Measurements from ENCODE around the gene PROC.
"Not testable (repeated sequence)": the region's sequence is repeated elsewhere in the genome, so short reads cannot be mapped to it uniquely, and the experiment has no call there.

PROC gene

DNA sequence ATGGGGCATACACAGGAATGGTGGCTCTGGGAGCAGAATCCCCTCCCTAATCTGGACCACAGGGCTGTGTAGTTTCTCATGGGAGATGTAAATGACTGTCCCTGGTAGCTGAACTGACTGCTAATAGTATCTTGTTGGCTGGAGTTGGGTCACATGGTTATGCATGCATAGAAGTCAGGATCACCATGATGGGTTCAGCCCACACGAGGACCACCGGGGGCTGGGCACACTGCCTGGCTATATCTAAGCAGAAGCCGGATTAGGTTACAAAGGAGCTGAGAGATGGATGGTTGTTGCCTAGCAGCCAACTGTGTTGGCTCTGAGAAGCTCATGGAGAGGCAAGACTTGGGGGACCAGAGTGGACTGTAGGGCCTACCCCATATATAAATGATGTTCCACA is 23.7 kb upstream of the PROC start:
- no peak for DNase-seq (ENCODE audit: low read depth)

DNA sequence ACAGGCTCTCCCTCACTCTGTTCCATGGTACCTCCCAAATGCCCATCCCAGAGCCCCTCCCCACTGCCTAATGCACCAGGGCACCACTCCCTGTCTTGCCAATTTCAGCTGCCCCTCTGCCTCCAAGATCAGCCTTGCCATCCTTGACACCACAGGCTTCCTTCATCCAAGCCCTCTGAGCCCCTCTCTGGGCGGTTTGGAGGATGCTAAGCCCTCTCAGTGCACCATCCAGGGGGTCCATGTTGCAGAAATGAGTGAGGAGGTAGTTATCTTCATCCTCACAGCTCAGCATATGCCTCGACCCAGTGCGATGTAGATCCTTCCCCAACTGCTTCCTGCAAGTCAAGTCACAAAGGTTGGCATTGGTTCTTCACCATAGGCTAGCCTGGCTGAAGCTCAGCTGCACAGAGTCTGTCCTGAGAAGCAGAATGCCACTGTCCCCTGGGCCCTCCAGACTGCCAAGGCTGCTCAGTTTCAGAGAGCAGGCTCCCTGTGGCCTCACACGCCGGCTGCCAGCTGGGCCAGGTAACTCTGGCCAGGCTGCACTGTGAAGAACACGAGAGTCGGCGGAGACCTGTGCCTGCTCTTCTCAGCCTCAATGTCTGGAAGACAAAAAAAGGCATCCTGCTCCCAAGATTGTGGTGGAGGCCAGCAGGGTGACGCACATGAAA is 20.5 kb upstream of the PROC start:
- DNase-seq (ENCODE audit: low read depth), result no peak

DNA sequence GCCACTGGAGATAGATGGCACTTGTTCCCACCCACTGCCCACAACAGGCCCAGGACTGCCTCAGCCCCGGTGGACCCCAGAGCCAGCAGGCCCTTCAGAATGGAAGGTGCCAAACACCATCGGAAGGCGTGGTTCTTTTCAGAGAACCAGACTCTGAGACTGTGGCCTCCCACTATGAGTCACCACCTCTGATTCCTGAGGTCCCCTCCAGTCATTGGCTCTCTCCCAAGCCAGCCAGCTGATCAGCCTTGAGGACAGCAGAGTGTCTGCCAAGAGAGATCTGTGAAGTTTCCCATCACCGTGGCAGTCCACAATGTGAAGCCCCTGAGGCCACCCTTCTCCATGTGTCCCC is 20.0 kb upstream of the PROC start:
- peak; percentile 81 for DNase-seq (ENCODE audit: low read depth)

DNA sequence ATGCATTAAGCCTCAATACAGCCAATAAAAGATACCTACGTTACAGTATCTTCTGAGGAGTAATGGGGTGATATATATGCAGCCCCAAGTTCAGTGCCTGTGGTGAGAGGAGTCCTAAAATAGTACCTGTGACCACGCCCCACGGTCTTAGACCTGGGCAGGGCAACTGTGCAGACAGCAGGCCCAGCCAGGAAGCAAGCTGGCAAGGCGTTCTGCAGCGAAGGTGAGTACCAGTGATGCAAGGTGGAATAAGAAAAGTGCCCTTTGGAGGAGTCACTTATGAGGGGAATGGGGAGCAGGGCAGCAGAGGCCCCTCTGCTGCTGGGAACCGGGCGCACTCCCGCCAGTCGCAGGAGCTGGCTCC is 17.7 kb upstream of the PROC start:
- DNase-seq (ENCODE audit: low read depth), result no peak

DNA sequence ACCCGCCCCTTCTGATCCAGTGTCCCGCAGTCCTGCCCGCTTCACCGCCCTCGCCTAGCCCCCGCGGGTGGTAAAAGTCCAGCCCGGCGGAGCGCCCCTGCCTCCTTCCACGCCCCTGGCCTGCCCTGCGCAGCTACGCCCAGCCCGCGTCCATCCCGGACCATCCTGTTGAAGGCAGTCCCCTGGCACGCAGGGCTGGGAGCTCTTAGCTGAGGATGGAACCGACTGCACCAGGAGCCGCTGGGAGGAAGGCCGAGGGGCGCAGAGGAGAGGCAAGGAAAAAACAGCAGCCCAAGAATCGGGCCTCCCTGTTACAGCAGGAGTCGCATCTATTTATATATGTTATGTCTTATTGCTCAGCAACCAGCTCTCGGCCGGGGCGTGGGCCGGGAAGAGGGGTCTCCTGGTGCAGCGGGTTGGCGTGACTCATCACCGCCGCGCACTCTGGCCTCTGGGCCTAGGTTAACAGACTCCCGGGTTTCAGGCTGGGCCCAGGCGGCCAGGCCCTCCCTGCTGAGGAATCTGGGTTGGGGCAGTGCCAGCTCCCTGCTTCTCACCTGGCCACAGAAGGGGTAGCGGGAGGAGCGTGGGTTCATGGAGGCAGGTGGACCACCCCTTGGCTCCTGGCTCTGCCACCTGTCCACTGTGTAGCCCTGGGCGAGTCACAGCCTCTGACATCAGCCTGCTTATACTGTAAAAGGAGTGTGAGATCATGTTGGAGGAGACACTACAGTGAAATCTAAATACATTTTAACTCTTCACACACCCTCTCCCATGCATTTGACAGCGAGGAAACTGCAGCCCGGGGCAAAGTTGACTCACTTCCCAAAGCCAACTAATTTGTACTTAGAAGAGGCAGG is 17.1 kb upstream of the PROC start:
- DNase-seq (ENCODE audit: low read depth), result no peak

DNA sequence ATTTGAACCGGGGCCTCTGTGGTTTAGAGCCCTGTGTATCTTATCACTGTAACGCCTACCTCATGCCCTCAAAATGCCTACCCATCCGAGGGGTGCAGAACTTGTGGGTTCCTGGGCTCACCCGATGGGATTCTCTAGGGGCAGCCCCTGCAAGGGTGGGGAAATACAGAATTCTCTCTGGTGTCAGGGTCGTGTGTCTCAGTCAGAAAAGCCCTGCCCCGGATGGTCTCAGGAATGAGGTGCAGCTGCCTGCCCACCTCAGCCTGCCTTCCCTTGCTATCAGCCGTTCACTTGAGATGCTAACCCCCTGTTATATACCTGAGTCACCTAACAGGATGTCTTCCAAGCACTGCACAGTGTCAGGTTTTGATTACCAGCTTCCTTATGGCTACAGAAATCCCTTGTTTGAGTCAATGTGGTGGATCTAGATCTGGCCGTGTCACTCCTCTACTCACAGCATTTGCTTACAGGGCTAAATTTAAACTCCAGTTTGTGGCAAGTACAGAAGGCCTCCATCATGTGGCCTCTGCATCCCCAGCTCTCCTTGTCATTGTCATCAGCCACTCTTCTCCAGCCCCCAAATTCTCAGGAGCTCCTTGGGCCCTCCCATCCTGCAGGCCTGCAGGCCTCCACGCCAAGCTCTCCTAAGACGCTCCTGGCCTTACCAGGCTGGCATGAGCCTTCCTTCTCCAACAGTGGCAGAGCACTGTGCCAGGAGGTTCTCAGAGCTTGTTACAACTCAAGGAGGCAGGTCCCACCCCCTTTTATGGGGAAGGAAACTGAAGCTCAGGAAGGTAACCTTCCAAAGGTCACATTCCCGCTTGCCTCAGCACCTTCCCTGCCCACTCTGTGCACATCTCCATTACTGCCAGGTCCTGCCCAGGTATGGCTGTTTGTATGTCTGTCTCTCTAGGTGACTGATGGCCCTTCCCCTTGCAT is 16.2 kb upstream of the PROC start:
- DNase-seq (ENCODE audit: low read depth), result no peak

DNA sequence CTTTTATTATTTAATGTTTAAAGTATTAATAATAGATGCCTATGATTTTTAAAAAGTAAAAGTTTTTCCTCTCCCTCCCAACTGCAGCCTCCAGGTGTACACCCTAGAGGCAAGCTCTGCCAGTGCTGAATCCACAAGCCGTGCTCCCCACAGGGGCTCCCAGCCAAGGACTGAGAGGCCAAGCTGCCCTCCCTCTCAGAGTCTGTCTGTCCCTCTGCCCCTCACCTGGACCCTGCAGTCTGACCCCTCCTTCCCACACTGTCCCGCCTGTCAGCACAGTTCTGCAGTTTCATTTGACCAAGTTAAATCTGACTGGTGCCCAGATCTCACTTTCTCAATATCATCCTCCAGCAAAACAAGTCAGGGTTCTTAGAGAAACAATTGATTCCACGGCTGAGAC is 14.8 kb upstream of the PROC start:
- no peak for DNase-seq (ENCODE audit: low read depth)

DNA sequence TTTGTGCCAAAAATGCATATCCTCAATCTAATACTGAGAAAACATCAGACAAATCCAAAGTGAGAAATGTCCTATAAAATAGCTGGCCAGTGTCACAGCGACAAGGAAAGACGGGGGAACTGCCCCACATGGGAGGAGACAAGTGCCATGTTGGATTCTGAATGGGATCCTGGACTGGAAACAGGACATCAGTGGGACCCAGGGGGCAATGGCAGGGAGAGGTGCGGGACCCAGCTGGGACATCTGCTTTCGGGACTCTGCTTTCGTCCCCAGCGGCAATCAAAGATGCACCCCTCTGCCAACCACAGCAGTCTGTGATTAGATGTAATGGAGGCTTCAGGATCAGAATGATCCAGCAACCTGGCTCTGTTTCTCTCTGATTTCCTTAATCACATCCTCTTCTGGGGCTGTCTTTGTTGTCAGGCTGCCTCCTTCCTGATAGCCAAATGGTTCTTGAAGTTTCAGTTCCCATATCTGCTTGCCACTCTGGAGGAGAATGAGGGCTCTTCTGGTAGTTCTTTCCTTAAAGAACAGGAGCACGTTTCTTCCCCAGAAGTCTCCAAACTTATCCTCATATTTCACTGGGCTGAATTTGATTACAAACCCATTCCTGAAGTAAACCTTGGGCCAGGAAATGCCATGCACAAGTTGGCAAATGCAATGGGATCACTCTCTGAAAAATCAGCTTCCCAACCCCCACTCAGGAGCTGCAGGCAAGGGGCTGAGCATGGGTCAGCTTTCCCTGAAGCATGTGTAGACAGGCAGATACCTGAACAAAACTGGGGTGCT is 13.6 kb upstream of the PROC start:
- no peak for DNase-seq (ENCODE audit: low read depth)

DNA sequence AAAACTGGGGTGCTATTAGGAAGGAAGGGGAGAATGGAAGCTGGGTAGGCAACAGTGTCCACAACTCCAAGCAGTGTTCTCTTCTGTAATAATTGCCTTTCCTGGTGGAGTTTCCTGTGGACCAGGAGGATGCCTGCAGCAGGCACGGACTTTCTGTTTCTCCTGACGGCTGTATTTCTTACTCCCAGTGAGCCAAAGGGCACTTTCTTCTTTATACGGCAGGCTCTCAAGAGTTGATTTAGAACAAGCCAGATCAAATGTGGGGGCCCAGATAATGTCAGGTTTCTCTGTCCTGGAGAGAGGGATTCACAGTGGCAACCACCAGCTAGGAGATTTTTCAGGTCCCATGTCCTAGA is 13.0 kb upstream of the PROC start:
- no peak for DNase-seq (ENCODE audit: low read depth)

DNA sequence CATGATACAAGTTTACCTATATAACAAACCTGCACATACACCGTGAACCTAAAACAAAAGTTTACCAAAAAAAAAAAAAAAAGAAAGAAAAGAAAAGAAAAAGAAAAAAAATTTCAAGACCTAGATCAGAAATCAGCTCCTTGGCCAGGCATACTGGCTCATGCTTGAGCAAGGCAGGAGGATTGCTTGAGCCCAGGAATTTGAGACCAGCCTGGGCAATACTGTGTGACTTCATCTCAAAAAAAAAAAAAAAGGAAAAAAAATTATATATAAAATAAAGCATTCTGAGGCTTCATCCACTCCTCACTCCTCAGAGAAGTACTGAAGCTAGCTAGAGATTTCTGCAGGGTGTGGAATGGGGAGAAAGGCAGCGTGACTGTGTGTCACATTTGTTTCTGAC is 11.8 kb upstream of the PROC start:
- no peak for DNase-seq (ENCODE audit: low read depth)

DNA sequence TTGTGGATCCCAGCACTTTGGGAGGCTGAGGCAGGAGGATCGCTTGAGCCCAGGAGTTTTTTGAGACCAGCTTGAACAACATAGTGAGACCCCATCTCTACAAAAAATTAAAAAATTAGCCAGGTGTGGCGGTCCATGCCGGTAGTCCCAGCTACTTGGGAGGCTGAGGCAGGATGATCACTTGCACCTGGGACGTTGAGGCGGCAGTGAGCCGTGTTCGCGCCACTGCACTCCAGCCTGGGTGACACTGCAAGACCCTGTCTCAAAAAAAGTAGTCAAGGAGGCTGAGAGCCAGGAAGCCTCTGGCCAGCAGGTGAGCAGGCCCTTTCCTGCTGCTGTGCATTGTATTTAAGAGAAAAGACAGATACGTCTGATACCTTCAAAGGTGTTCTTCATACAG is 11.1 kb upstream of the PROC start:
- no peak for DNase-seq (ENCODE audit: low read depth)

DNA sequence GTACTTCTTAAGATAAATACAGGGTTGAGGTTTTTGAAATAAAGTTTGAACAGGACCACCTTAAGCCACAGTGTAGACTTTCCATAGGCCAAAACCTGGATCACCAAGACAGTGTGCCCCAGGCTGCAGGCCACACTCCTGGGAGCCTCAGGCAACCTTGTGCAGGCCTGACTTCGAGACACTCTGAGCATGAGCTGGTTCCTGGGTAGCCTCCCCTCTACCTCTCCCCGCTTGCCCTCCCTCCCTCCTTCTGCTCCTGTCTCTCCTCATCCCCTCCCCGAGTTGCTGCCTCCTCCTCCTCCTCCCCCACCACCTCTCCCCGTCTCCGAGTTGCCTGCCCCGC is 10.6 kb upstream of the PROC start:
- DNase-seq (ENCODE audit: low read depth), result no peak

DNA sequence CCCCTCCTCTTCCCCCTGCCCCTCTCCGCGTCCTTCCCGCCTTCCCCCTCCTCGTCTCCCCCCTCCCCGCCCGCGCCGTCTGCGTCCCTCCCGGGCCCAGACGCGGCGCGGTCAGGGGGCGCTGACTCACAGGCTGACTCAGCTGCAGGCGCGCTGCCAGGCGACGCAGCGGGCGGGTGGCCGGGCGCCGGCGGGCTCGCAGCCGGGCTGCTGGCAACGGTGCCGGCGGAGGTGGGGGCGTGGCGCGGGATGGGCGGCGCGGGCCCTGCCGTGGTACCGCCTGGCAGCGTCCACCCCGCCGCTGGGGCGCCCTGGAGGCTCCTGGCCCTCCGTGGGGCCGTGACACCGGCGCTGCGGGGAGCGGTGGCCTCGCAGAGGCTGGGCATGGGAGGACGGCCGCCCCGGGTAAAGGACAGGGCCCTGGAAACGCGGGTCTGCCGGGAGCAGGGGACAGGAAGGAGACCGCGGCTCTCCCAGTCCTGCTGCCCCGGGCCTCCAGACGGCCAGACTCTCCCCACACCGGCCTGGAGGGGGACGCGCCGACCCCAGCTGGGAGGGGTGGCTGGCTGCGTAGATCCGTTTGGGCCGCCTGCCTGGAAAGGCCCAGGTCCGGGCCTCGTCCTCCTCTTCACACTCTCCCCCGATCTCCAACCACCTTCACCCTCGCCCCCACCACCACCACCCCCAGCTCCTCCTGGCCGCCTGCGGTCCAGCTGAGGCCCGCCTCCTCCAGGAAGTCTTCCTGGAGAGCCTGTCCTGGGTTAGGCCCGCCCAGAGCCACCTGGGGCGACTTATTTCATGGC is 10.0 kb upstream of the PROC start:
- no peak for DNase-seq (ENCODE audit: low read depth)

DNA sequence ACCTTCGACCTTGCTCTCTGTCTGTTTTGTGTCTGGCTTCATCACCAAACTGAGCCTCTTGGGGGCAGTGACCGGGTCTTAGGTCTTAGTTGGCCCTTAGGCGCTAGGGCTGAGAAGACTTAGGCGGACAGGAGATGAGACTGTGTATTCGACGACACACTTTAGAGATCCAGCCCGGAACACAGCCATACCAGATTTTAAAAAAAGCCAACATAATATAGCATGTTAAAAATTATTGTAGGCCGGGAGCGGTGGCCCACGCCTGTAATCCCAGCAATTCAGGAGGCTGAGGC is 9.5 kb upstream of the PROC start:
- DNase-seq (ENCODE audit: low read depth), result no peak

DNA sequence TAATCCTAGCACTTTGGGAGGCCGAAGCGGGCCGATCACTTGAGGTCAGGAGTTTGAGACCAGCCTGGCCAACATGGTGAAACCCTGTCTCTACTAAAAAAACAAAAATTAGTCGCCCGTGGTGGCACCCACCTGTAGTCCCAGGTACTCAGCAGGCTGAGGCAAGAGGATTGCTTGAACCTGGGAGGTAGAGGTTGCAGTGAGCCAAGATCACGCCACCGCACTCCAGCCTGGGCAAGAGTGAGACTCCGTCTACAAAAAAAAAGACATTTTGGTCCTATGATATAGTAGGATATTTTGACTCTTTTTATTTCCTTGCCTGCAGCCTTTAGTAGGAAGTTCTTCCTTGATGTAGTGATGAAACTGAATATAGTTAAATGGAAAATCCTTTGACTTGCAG is 8.5 kb upstream of the PROC start:
- not testable (repeated sequence) for DNase-seq (ENCODE audit: low read depth)

DNA sequence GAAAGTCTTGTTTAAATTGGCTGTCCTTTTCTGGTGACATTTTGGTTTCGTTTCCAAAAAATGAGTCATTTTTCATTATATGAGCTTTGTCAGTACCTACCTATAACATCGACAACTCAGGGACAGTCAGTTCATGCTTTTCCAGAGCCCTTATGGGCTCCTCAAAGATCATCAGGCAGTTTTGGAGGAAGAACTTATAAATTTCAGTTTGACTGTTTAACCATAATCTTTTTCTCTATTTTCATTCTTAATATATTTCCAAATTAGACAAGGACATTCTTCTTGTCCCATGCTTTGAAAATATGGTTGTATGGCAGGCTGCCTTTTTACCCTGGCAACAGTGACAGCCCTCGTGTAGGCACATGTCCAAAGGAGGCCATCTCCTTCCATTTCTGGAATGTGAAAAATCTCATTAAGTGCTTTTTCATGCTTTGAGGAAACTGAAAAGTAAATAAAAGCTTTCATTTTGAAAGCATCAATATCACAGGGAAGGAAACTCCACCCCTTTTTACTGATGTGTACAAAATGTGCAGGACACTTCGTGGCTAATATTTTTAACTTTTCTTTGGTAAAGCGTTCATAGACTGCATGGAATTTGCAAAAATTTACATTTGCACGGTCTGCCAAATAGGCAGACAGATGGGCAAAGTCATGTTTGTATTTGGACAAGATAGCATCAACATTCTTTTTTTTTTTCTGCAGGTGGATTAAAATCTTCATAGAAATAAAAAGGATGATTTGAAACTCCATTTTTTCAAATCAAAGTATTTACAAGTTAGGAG is 7.2 kb upstream of the PROC start:
- no peak for DNase-seq (ENCODE audit: low read depth)

DNA sequence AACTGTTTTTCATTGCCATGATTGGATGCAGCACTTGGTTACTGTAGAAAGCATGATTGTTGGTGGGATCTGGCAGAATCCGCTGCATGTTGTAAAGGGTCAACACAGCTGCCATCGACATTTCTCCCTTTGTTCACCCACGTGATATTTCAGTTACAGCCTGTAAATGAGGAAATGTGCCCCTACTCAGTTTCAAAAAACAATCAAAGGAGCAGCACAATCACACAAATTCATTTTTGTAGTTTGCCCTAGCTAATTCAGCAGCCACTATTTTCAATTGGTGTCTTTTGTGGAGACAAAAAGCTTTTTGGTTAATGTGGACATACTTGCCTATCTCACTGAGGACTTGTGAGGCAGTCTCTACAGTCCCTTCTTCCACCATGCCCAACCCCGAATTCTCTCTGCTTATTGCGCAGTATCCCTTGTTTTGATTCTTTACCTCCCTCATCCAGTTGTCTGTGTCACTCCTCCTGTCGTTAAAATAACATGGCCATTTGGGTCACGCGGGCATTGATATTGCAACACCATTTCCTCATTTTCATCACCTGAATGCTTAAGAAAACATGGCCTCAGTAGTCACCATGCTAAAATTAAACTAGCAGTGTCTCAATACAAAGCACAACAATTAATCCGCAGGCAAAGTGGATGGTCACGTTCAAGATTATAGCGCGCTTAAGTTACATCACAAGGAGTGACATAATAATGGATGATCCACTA is 6.4 kb upstream of the PROC start:
- no peak for DNase-seq (ENCODE audit: low read depth)

DNA sequence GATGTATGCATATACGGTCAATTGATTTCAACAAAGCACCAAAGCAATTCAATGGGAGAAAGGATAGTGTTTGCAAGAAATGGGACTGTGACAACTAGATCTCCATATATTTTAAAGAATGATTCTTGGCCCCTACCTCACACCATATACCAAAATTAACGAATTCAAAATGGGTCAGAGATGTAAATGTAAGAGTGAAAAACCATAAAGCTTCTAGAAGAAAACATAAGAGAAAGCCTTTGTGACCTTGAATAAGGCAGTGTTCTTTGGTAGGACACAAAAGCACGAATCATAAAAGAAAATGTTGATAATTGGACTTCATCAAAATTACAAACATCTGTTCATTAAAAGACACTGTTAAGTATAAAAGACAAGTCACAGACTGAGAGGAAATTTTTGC is 5.0 kb upstream of the PROC start:
- no peak for DNase-seq (ENCODE audit: low read depth)

DNA sequence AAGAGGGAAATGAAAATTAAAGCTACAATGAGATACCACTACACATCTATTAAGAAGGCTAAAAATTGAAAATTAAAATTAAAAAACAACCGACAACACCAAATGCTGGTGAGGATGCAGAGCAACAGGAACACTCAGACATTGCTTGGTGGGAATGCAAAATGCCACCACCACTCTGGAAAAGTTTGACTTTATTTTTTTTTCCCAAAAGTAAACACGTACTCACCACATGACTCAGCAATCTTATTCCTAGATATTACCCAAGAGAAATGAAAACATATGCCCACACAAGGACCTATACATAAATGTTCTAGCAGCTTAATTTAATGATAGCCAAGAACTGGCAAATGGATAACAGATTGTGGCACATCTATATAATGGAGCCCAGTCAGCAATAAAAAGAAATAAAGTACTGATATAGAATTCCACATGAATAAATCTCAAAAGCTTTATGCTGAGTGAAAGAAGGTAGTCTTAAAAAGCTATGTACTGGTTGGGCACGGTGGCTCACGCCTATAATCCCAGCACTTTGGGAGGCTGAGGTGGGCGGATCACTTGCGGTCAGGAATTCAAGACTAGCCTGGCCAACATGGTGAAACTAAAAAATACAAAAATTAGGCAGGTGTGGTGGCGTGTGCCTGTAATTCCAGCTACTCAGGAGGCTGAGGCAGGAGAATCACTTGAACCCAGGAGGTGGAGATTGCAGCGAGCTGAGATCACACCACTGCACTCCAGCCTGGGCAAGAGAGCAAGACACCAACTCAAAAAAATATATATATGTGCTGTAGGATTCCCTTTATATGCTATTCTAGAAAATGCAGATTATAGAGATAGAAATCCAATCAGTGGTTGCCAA is 4.2 kb upstream of the PROC start:
- DNase-seq (ENCODE audit: low read depth), result peak; percentile 40
